ENCODE results near the gene SORBS2.

The SORBS2 gene

GRCh38 chr4:185542626-185543315, 269.2 kb downstream of the SORBS2 start:
- no peak for FAIRE-seq

GRCh38 chr4:185541251-185541727, 270.7 kb downstream of the SORBS2 start:
- FAIRE-seq, result no peak

- FAIRE-seq, result no peak
These were observed 271.4 kb downstream of the SORBS2 start for GRCh38 chr4:185540487-185541120.

- FAIRE-seq, result no peak
These were observed 272.0 kb downstream of the SORBS2 start for GRCh38 chr4:185540040-185540439.

- no peak for FAIRE-seq
These were observed 273.2 kb downstream of the SORBS2 start for GRCh38 chr4:185538806-185539205.

- FAIRE-seq, result no peak
These were observed 275.6 kb downstream of the SORBS2 start for GRCh38 chr4:185536411-185536709.

GRCh38 chr4:185535612-185536410, 276.2 kb downstream of the SORBS2 start:
- FAIRE-seq, result no peak
